Hematopoietic multipotent progenitor cell treated with erythropoietin and hydrocortisone succinate and interleukin-3 and kit ligand, for 6 days (in vitro differentiated cells): Measurements from ENCODE around the gene EPS8L1.

Source experiments
- DNase-seq: peaks from one replicate; pipeline ENCODE4 v3.0.0-alpha.2; 2015

Gene EPS8L1

GRCh38 chr19:55081770-55082019, 6.0 kb downstream of the EPS8L1 start:
- no peak for DNase-seq

- DNase-seq, result peak; percentile 77
Measured at GRCh38 chr19:55082020-55082851, 6.6 kb downstream of the EPS8L1 start.

- no peak for DNase-seq
Measured at GRCh38 chr19:55083004-55083850, 7.6 kb downstream of the EPS8L1 start.

- DNase-seq, result no peak
Measured at GRCh38 chr19:55084416-55084815, 8.7 kb downstream of the EPS8L1 start.

- DNase-seq, result no peak
Measured at GRCh38 chr19:55085923-55086715, 10.4 kb downstream of the EPS8L1 start.

- peak; percentile 87 for DNase-seq
Measured at GRCh38 chr19:55086730-55087541, 11.3 kb downstream of the EPS8L1 start.

- DNase-seq, result no peak
Measured at GRCh38 chr19:55087542-55087901, 11.9 kb downstream of the EPS8L1 start.

- DNase-seq, result no peak
Measured at GRCh38 chr19:55088021-55088451, 12.4 kb downstream of the EPS8L1 start.

GRCh38 chr19:55088543-55089341, 13.1 kb downstream of the EPS8L1 start:
- DNase-seq, result peak; percentile 83

GRCh38 chr19:55089342-55089944, 13.8 kb downstream of the EPS8L1 start:
- no peak for DNase-seq

GRCh38 chr19:55090564-55090963, 14.9 kb downstream of the EPS8L1 start:
- DNase-seq, result no peak

GRCh38 chr19:55091126-55091910, 15.6 kb downstream of the EPS8L1 start:
- DNase-seq, result no peak

GRCh38 chr19:55091955-55092354, 16.3 kb downstream of the EPS8L1 start:
- DNase-seq, result no peak

- no peak for DNase-seq
Measured at GRCh38 chr19:55092423-55093318, 17.0 kb downstream of the EPS8L1 start.

GRCh38 chr19:55094456-55095259, 19.0 kb downstream of the EPS8L1 start:
- no peak for DNase-seq

- peak; percentile 41 for DNase-seq
Measured at GRCh38 chr19:55095260-55096060, 19.8 kb downstream of the EPS8L1 start.

GRCh38 chr19:55096061-55096701, 20.5 kb downstream of the EPS8L1 start:
- no peak for DNase-seq
